H1 (cell line): ENCODE results near the gene NFASC. TPM values are rescaled to one million over a fixed set of nuclear protein-coding genes. Genes with fewer than 3 reads are reported as not detected.

Experiments used
- CTCF ChIA-PET: fragments of 300-600 bp; sonication (Branson Sonifier 250); formaldehyde crosslinking; loops from one replicate; lab custom pipeline; 2021; ENCODE audit not compliant: partially characterized antibody; lab: Charles Lee
- POLR2A ChIA-PET: fragments of 300-600 bp; sonication (Branson Sonifier 250); formaldehyde crosslinking; loops from one replicate; lab custom pipeline; 2021; ENCODE audit warnings: inconsistent platforms; ENCODE audit not compliant: partially characterized antibody; lab: Charles Lee
- DNase-seq, 2 experiments: peaks; one replicate each; pipeline versions ENCODE4 v3.0.0 to v3.0.0-alpha.2; 2010 to 2022; ENCODE audit warnings: low spot score in 2 of 2, low read depth in 1 of 2, mixed read lengths in 1 of 2
- FAIRE-seq: peaks from 2 replicates; lab custom pipeline; 2011; peaks lifted over from hg19 to GRCh38; lab: Jason Lieb, UNC
- H2AFZ ChIP-seq: 2 replicates; pipeline ENCODE4 v1.8.1; 2012; ENCODE audit warnings: low read length, inconsistent platforms
- H2AK5ac ChIP-seq: 2 replicates; pipeline ENCODE4 v1.6.1; 2013; ENCODE audit warnings: low read depth, low read length
- H2BK120ac ChIP-seq: replicated peaks from 2 replicates; pipeline ENCODE3; 2013; ENCODE audit warnings: low read depth, low read length, inconsistent platforms
- H2BK12ac ChIP-seq: 2 replicates; pipeline ENCODE4 v1.6.1; 2013; ENCODE audit warnings: low read depth, low read length
- H2BK15ac ChIP-seq: 2 replicates; pipeline ENCODE4 v1.6.1; 2013; ENCODE audit warnings: low read length
- H2BK20ac ChIP-seq: 2 replicates; pipeline ENCODE4 v1.6.1; 2013; ENCODE audit warnings: low read length
- H2BK5ac ChIP-seq: 2 replicates; pipeline ENCODE4 v1.6.1; 2013; ENCODE audit warnings: low read depth, low read length
- H3K14ac ChIP-seq: 2 replicates; pipeline ENCODE4 v1.6.1; 2013; ENCODE audit warnings: inconsistent platforms; ENCODE audit not compliant: insufficient read length
- H3K18ac ChIP-seq: 2 replicates; pipeline ENCODE4 v1.6.1; 2013; ENCODE audit warnings: low read length; ENCODE audit errors: extremely low read depth
- H3K23ac ChIP-seq: 2 replicates; pipeline ENCODE4 v1.6.1; 2013; ENCODE audit warnings: inconsistent platforms; ENCODE audit not compliant: insufficient read length
- H3K23me2 ChIP-seq: 2 replicates; pipeline ENCODE4 v1.6.1; 2013; ENCODE audit warnings: low read depth, low read length
- H3K27ac ChIP-seq: 2 replicates; pipeline ENCODE4 v1.6.1; 2011; ENCODE audit warnings: low read depth, low read length, inconsistent platforms
- H3K27me3 ChIP-seq, 4 experiments: replicated peaks in 1 of 4; 1 replicate in 1 of 4; 2 replicates in 3 of 4; pipeline versions ENCODE4 v1.6.1 to v1.8.1; 2011 to 2013; ENCODE audit warnings: low read length in 3 of 4, mild to moderate bottlenecking in 3 of 4, inconsistent platforms in 2 of 4, mixed read lengths in 2 of 4, moderate library complexity in 1 of 4; ENCODE audit not compliant: control insufficient read depth in 3 of 4, insufficient read depth in 3 of 4; ENCODE audit errors: extremely low read depth in 1 of 4
- H3K36me3 ChIP-seq, 4 experiments: 2 replicates each; pipeline versions ENCODE4 v1.6.1 to v1.8.1; 2011 to 2013; ENCODE audit warnings: mild to moderate bottlenecking in 4 of 4, low read length in 3 of 4, moderate library complexity in 2 of 4, control low read depth in 1 of 4, inconsistent platforms in 1 of 4; ENCODE audit not compliant: insufficient read depth in 4 of 4, control insufficient read depth in 2 of 4
- H3K4ac ChIP-seq: replicated peaks from 2 replicates; pipeline ENCODE3; 2013; ENCODE audit warnings: low read length, low read depth, mixed read lengths, inconsistent platforms; ENCODE audit not compliant: insufficient read length
- H3K4me1 ChIP-seq, 4 experiments: replicated peaks in 1 of 4; 1 replicate in 1 of 4; 2 replicates in 3 of 4; pipeline versions ENCODE4 v1.6.1 to v1.8.1; 2011 to 2013; ENCODE audit warnings: low read length in 3 of 4, inconsistent platforms in 2 of 4, mixed read lengths in 1 of 4; ENCODE audit not compliant: insufficient read depth in 4 of 4, control insufficient read depth in 3 of 4
- H3K4me2 ChIP-seq, 2 experiments: 2 replicates each; pipeline versions ENCODE4 v1.6.1 to v1.8.1; 2011 to 2013; ENCODE audit warnings: low read depth in 2 of 2, low read length in 2 of 2, control low read depth in 1 of 2, inconsistent platforms in 1 of 2, mild to moderate bottlenecking in 1 of 2; ENCODE audit not compliant: insufficient read depth in 1 of 2
- H3K4me3 ChIP-seq, 4 experiments: fragments of 200-600, 300-600 bp in 1 of 4; sonication (generic), shearing (Covaris generic), sonication (Bioruptor Twin) in 1 of 4; 2 replicates each; pipeline versions ENCODE4 v1.5.1 to v1.8.1; 2011 to 2016; ENCODE audit warnings: low read length in 4 of 4, low read depth in 3 of 4, control low read depth in 2 of 4, inconsistent platforms in 2 of 4, mild to moderate bottlenecking in 2 of 4, mixed read lengths in 1 of 4, moderate library complexity in 1 of 4; ENCODE audit not compliant: insufficient read depth in 2 of 4; ENCODE audit errors: extremely low read depth in 1 of 4
- H3K56ac ChIP-seq: replicated peaks from 2 replicates; pipeline ENCODE3; 2013; ENCODE audit warnings: low read depth, mild to moderate bottlenecking, mixed read lengths, low read length, inconsistent platforms; ENCODE audit not compliant: insufficient read length
- H3K79me1 ChIP-seq: 2 replicates; pipeline ENCODE4 v1.6.1; 2013; ENCODE audit warnings: low read depth, low read length, control low read depth
- H3K79me2 ChIP-seq, 2 experiments: 2 replicates each; pipeline versions ENCODE4 v1.6.1 to v1.8.1; 2012 to 2013; ENCODE audit warnings: low read length in 2 of 2, mild to moderate bottlenecking in 2 of 2, inconsistent platforms in 1 of 2; ENCODE audit not compliant: insufficient read depth in 2 of 2, control insufficient read depth in 1 of 2
- H3K9ac ChIP-seq, 4 experiments: replicated peaks in 1 of 4; 1 replicate in 1 of 4; 2 replicates in 3 of 4; pipeline versions ENCODE4 v1.6.1 to v1.8.1; 2011 to 2013; ENCODE audit warnings: low read depth in 3 of 4, low read length in 3 of 4, control low read depth in 2 of 4, mild to moderate bottlenecking in 2 of 4, moderate library complexity in 2 of 4, inconsistent platforms in 1 of 4; ENCODE audit errors: extremely low read depth in 1 of 4
- H3K9me3 ChIP-seq, 2 experiments: 2 replicates each; pipeline versions ENCODE4 v1.6.1 to v1.8.1; 2012 to 2013; ENCODE audit warnings: mild to moderate bottlenecking in 2 of 2, moderate library complexity in 2 of 2, control low read depth in 1 of 2, inconsistent platforms in 1 of 2, low read depth in 1 of 2, low read length in 1 of 2, mixed read lengths in 1 of 2; ENCODE audit not compliant: insufficient read depth in 2 of 2
- H4K20me1 ChIP-seq, 2 experiments: replicated peaks in 1 of 2; 2 replicates each; pipeline versions ENCODE3 to v1.8.1; 2011 to 2013; ENCODE audit warnings: inconsistent platforms in 2 of 2, low read length in 2 of 2, mild to moderate bottlenecking in 1 of 2; ENCODE audit not compliant: insufficient read depth in 2 of 2, control insufficient read depth in 1 of 2
- H4K5ac ChIP-seq: 2 replicates; pipeline ENCODE4 v1.6.1; 2013; ENCODE audit warnings: low read length, low read depth, mixed read lengths, inconsistent platforms; ENCODE audit not compliant: insufficient read length
- H4K8ac ChIP-seq: 2 replicates; pipeline ENCODE4 v1.8.0; 2013; ENCODE audit warnings: mild to moderate bottlenecking, moderate library complexity, low read length, inconsistent platforms; ENCODE audit not compliant: insufficient read depth; ENCODE audit errors: extremely low read depth
- H4K91ac ChIP-seq: replicated peaks from 2 replicates; pipeline ENCODE3; 2013; ENCODE audit warnings: low read length, mixed read lengths, inconsistent platforms; ENCODE audit not compliant: insufficient read length
- CTBP2 ChIP-seq: IDR thresholded peaks from 2 replicates; pipeline ENCODE4 v1.7.0; 2011; ENCODE audit warnings: borderline replicate concordance, mild to moderate bottlenecking, moderate library complexity, mixed read lengths, low read length; ENCODE audit not compliant: insufficient read depth, insufficient read length
- EGR1 ChIP-seq: IDR thresholded peaks from 2 replicates; pipeline ENCODE4 v1.6.1; 2011; ENCODE audit warnings: low read depth, low read length, borderline replicate concordance
- JUN ChIP-seq: IDR thresholded peaks from 2 replicates; pipeline ENCODE4 v1.6.1; 2011; ENCODE audit warnings: low read depth, mild to moderate bottlenecking, improper control_type of control experiment, low read length
- KDM4A ChIP-seq: IDR thresholded peaks from one replicate; pipeline ENCODE4 v1.7.1; 2012; ENCODE audit warnings: low read depth, mild to moderate bottlenecking, moderate library complexity, low read length, inconsistent platforms; ENCODE audit not compliant: severe bottlenecking
- RFX5 ChIP-seq: IDR thresholded peaks from 2 replicates; pipeline ENCODE4 v1.6.1; 2011; ENCODE audit warnings: low read depth, low read length, improper control_type of control experiment, borderline replicate concordance
- RNF2 ChIP-seq: fragments of 200-900, 300-1000 bp; sonication (generic); IDR thresholded peaks from 2 replicates; pipeline ENCODE4 v1.7.1; 2016; ENCODE audit warnings: borderline replicate concordance, low read depth, mild to moderate bottlenecking, antibody characterized with exemption, low read length; ENCODE audit not compliant: poor library complexity, severe bottlenecking; ENCODE audit errors: missing control alignments
- RXRA ChIP-seq: IDR thresholded peaks from 2 replicates; pipeline ENCODE4 v1.6.1; 2011; ENCODE audit warnings: low read depth, mild to moderate bottlenecking, low read length, moderate library complexity; ENCODE audit not compliant: insufficient read depth
- WGBS, 2 experiments: shearing (Covaris generic) in 1 of 2; methylation state at CpG; one replicate each; pipeline versions ENCODE4 v1.1.6 to v1.1.7; 2013 to 2015; ENCODE audit warnings: low lambda C conversion rate in 2 of 2, mixed read lengths in 2 of 2, inconsistent platforms in 1 of 2, low coverage in 1 of 2, missing lambda C conversion rate in 1 of 2; ENCODE audit not compliant: insufficient replicate concordance in 2 of 2, insufficient coverage in 1 of 2, insufficient read length in 1 of 2; ENCODE audit errors: extremely low coverage in 1 of 2, missing lambda C conversion rate in 1 of 2; 5-methylcytosine and 5-hydroxymethylcytosine counted together
- polyA plus RNA-seq, 7 experiments: library from polyadenylated mRNA; depleted of rRNA in 3 of 7; stranded (reverse) in 5 of 7; unstranded in 2 of 7; fragments of >200 nt in 5 of 7; fragments of 200-250 nt in 2 of 7; gene quantifications; 1 replicate in 5 of 7; 2 replicates in 1 of 7; 4 replicates in 1 of 7; pipeline versions ENCODE4 v1.2.1 to v1.2.3, GENCODE V29; 2011 to 2013; ENCODE audit warnings: missing spikeins in 2 of 7, mixed read lengths in 2 of 7
- total RNA-seq: library from RNA; stranded (reverse); fragmentation: NEBNext Ultra II Directional; extraction: Animal tissue kit (Norgen Biotek cat#: 25700); gene quantifications from 2 replicates; pipeline ENCODE4 v1.2.1, GENCODE V29; 2021
- TF ChIP-seq, protein P1 (sequence below): IDR thresholded peaks from 2 replicates; pipeline ENCODE4 v1.6.1; 2011; ENCODE audit warnings: low read length, improper control_type of control experiment
- TF ChIP-seq, protein P2 (sequence below): IDR thresholded peaks from 2 replicates; pipeline ENCODE4 v1.6.1; 2012; ENCODE audit warnings: inconsistent platforms

NFASC gene
- total and polyA plus RNA-seq, 2 of the 8 experiments (the other 6 are each of a cell fraction or from before 2014, with no cell fraction given): 5.0 to 15.2 TPM

DNA sequence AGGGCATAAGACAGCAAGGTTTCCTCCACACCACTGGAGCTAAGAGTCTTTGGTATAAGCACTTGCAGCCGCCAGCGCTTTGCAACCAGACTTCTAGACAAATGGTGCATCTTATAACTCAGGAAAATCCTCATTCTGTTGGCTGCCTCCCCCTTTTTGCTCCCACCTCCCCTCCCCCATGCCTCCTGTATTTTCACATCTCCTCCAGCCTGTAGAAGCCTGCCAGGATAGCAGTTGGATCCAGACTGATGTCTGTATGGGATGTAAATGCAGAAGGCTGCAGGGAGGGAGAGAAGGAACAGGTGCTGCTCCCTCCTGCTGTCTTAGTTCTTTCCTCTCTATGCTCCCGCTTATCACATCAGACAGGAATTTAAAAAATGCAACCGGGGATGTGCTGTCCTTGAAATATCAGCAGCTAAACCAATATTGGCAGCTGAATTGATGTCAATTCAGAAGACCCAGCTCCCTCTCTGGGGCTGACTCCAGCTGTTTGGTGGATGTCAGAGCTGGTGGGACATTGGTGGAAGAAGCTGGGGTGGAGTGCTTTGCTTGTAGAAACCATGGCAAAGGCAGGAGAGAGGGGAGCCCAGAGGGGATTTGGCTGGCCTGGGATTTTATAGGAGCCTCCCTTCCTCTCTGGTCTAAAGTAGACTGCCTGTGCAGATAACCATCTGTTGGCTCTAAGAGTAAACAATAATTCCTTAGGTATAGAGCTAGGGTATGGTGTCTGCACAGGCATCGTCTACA, 53.5 kb downstream of the NFASC start:
- peak; percentile 70 for FAIRE-seq
- H2BK120ac ChIP-seq: peak overlapping the region; percentile 47
- no peak overlapping the region for H2BK15ac ChIP-seq
- peak overlapping the region; percentile 79; the same call in 1 of the 2 replicates for H2AK5ac ChIP-seq
- CTCF ChIA-PET: interaction anchor here (0.6 to 3.9 kb wide), 17 partner anchors 11 to 402 kb away, joined by 3 to 50 read pairs (median 4); no protein-coding TSS in a partner anchor
- no peak overlapping the region for H3K56ac ChIP-seq
- POLR2A ChIA-PET: interaction anchor here (0.8 to 3.0 kb wide), 11 partner anchors 12 to 97 kb away, joined by 3 to 10 read pairs (median 5); no protein-coding TSS in a partner anchor
- H2BK20ac ChIP-seq: peak overlapping the region; percentile 92; the same call in 1 of the 2 replicates
- no peak overlapping the region for H3K27ac ChIP-seq
- no peaks in the 10 kb centered on the region for H3K79me1 ChIP-seq
- DNase-seq: peak in 1 of 2 experiments; percentile 79
- no peak overlapping the region for H3K14ac ChIP-seq
- no peak overlapping the region for H4K5ac ChIP-seq
- H4K91ac ChIP-seq: no peak overlapping the region
- H3K9ac ChIP-seq: peak overlapping the region in 1 of 4 experiments; percentile 38; a peak in 3 of 7 replicates
- no peak overlapping the region for H3K4ac ChIP-seq
- H4K8ac ChIP-seq: no peak overlapping the region
- H3K4me2 ChIP-seq: peak overlapping the region; percentile 45 to 62
- no peaks in the 10 kb centered on the region for H3K36me3 ChIP-seq
- H4K20me1 ChIP-seq: no peaks in the 10 kb centered on the region
- peak overlapping the region in 1 of 4 experiments; percentile 27; a peak in 2 of 8 replicates for H3K4me3 ChIP-seq
- no peak overlapping the region for H2AFZ ChIP-seq
- no peaks in the 10 kb centered on the region for H3K27me3 ChIP-seq
- H3K23ac ChIP-seq: no peak overlapping the region
- no peaks in the 10 kb centered on the region for H3K23me2 ChIP-seq
- no peaks in the 10 kb centered on the region for H3K79me2 ChIP-seq
- peaks cover 24 to 45% (median 40%) of the 10 kb centered on the region in 4 experiments for H3K4me1 ChIP-seq
- no peaks in the 10 kb centered on the region for H3K9me3 ChIP-seq
- H2BK5ac ChIP-seq: peak overlapping the region; percentile 82
- peak overlapping the region; percentile 75 for H3K18ac ChIP-seq
- H2BK12ac ChIP-seq: peak overlapping the region; percentile 97; the same call in 1 of the 2 replicates
- 36% methylated on average over 5 of the region's 5 CpGs; no CpG with 5 or more reads in 1 of the 2 experiments for WGBS, 2 experiments
- TF ChIP-seq EGR1 (0 out of 2 replicates have a peak, but pooled peaks have one; percentile 12), JUN (peak; percentile 88), CTBP2 (peak; percentile 32), RNF2 (no peak), KDM4A (no peak), RXRA (no peak), RFX5 (no peak)
- TF ChIP-seq, protein P1, sequence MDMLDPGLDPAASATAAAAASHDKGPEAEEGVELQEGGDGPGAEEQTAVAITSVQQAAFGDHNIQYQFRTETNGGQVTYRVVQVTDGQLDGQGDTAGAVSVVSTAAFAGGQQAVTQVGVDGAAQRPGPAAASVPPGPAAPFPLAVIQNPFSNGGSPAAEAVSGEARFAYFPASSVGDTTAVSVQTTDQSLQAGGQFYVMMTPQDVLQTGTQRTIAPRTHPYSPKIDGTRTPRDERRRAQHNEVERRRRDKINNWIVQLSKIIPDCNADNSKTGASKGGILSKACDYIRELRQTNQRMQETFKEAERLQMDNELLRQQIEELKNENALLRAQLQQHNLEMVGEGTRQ: no peak
- TF ChIP-seq, protein P2, sequence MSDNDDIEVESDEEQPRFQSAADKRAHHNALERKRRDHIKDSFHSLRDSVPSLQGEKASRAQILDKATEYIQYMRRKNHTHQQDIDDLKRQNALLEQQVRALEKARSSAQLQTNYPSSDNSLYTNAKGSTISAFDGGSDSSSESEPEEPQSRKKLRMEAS: no peak
